ENCODE data around the gene ADH5.
"Not testable (repeated sequence)": the region's sequence is repeated elsewhere in the genome, so short reads cannot be mapped to it uniquely, and the experiment has no call there.

- not testable (repeated sequence) for TF ChIP-seq CTCF (conservative IDR thresholded peaks at IDR 0.05 in 1 of 2, IDR thresholded peaks at IDR 0.05 in 1 of 2; ENCODE audit: extremely low read depth in 1 of 2, insufficient read depth in 1 of 2, low read depth in 1 of 2, low read length in 2 of 2); EZH2 (IDR thresholded peaks at IDR 0.05; ENCODE audit: borderline replicate concordance, low read length)
Observed at GRCh38 chr4:99091841-99092240, 3.3 kb upstream of the ADH5 start.
